HG03196 (cell line): Measurements from ENCODE around the gene RUNDC1.
"Not testable (repeated sequence)": the region's sequence is repeated elsewhere in the genome, so short reads cannot be mapped to it uniquely, and the experiment has no call there.

Source experiments
- ATAC-seq: cut with Tn5 transposase; IDR thresholded peaks from one replicate; pipeline ENCODE4 v1.9.1; 2021; ENCODE audit not compliant: unreplicated experiment

RUNDC1 gene

DNA sequence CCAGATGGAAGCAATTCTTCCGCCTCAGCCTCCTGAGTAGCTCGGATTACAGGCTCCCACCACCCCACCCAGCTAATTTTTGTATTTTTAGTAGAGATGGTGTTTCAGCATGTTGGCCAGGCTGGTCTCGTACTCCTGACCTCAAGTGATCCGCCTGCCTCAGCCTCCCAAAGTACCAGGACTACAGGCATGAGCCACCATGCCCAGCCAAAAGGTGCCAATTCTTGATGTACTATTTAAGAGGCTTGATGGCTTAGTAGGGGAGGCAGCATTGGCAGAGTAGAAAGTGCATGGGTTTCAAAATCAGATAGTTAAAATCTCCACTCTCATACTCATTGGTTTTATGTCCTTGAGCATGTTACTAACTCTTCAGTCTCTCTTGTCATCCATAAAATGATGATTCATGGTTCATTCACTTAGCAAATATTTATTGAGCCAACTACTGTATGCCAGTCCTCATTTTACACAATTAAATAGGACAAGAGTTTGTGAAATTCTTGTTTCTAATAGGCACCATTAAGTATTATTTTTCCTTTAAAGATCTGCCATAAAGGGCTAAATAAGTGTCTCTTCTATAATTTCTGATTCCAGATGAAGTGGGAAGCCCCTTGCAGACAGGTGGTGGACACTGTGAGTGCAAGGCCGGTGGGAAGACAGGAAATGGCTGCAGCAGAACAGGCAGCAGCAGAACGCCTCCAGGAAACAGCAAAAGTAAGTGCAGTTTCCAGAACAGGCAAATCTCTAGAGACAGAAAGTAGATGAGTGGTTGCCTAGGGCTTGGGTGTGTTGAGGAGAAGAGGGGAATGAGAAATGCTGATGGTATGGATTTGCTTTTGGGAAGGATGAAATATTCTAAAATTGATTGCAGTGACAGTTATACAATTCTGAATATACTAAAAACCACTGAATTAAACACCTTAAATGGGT, 9.6 kb downstream of the RUNDC1 start:
- no peak for ATAC-seq

DNA sequence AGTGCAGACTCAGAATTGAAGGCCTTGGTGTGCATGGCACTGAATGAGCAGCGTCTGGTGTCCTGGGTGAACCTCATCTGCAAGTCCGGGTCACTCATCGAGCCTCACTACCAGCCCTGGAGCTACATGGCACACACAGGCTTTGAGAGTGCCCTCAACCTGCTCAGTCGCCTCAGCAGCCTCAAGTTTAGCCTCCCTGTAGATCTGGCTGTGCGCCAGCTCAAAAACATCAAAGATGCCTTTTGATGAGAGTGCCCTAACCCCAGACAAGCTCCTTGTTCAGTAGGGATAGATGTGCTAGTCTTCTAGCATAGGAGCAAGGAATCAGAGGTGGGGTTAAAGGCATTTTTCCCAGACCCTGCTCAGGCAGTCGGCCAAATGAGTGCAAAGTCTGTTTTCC, 11.1 kb downstream of the RUNDC1 start:
- ATAC-seq: no peak

DNA sequence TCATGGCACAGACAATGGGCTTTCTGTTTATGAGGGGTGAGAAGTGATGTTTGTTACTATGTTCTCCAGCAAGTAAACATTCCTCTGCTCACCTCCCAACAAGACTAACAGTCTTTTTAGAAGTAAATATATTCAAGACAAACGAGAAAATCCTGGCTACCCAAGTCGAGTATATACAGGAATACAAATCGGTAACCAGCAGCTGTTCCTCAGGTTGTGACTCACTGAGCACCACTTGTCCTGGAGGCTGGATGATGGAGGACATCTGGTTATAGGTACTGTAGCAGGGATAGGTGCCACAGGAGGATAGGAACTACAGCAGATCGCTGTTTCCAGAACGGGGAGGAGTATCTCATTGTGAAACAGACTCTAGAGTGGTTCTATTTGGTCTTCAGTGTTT, 12.5 kb downstream of the RUNDC1 start:
- ATAC-seq: no peak

DNA sequence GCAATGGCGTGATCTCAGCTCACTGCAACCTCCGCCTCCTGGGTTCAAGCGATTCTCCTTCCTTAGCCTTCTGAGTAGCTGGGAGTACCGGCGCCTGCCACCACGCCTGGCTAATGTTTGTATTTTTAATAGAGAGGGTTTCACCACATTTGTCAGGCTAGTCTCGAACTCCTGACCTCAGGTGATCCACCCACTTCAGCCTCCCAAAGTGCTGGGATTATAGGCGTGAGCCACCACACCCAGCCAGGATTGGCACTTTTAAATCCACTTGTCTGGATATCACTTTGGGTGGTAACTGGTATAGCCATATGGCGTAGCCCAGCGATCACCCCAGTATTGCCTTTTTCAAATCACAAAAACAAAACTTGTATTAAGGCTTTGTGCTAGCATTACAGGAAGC, 13.5 kb downstream of the RUNDC1 start:
- ATAC-seq: not testable (repeated sequence)

DNA sequence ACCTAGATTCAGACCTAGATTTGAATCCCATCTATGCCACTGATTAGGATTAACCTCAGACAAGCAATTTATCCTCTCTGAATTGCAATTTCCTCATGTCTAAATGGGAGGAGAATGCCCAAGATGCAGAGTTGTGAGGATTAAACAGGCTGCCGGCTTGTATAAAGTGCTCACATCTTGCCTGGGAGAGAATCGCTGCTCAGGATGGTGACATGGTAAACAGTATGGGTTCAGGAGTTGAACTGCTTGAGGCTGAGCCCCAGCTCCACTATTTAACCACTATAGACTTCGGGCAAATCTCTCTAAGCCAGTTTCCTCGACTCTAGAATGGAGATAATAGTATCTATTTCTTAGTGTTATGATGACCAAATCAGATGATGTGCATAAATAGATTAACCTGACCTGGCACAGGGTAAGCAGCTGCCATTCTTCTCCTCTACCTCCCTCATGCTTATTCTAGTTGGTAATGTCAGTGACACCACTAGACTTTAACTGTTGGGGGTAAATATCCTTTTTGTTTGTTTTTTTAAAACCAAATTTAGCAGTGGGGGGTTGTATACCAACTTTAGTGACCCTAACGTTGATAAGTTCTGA, 17.1 kb downstream of the RUNDC1 start:
- ATAC-seq: no peak

DNA sequence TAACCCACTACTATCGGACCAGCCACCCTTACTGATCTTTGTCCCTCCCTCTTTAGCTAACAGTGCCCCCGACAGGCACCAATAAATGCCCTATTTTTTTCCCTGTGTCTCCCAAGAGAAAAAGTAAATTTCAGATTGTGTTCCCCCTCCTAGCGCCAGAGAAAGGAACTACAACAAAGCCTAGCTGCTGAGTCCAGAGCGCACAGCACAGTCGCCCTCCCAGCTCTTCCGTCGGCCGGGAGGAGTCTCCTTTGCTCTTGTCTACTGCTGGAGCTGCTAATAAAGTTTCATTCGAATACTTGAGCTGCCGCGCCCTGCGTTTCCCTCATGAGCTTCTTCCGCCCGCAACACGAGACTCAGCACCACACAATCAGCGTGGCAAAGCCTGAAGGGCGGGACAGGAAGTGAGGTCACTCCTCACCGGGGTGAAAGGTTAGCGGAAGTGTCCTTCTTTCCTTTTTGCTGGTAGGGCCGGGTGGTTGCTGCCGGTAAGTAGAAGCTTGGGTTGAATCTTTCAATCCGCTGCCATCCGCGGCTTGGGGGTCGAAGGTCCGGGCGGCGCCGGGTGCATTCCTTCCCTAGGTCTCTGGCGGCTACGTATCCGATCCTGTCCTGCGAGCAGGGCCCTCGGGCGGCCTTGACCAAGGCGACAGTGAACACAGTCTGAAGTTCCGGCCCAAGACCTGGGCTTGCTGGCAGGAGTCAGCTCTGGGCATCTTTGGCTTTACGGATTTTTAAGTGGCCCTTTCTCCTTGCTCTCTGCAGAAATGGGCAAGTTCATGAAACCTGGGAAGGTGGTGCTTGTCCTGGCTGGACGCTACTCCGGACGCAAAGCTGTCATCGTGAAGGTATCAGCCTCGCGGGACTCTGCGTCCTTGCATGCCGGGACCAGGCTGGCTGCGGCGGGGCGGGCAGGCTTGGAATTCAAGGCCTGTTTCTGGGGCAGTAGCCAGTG, 17.9 kb downstream of the RUNDC1 start, which contains the start of gene RPL27:
Gene RPL27 (plus strand): TSS at position 436 of the 955 bp plus-strand sequence. CDS start 332 bp downstream, at position 768.
- ATAC-seq: peak; percentile 92

DNA sequence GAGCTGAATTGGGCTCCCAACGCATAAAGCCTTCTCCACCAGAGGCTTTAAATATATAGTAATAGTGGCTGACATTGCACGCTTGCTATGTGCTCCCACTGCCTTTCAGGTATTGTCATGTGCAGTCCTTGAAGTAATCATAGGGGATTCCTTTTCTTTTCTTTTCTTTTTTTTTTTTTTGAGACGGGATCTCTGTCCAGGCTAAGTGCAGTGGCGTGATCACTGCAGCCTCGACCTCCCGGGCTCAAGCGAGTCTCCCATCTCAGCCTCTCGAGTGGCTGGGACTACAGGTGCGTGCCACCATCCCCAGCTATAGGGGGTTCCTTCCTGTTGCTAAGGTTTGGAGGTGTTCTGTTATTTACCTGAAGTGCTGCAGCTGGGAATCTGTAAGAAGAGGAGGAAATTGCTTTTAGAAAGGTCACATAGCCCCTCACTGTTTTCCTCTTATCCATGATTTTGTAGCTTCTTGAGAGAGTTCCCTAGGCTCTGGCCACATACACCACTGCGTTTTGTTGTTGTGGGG, 18.7 kb downstream of the RUNDC1 start:
- ATAC-seq: no peak

DNA sequence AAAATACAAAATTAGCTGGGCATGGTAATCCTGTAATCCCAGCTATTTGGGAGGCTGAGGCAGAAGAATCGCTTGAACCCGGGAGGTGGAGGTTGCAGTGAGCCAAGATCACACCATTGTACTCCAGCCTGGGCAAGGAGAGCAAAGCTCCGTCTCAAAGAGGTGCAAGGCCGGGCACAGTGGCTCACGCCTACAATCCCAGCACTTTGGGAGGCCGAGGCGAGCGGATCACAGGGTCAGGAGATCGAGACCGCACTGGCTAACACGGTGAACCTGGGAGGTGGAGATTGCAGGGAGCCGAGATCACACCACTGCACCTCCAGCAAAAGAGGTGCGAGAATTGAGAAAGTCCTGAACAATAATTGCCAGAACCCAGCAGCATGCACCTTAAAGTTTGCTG, 20.5 kb downstream of the RUNDC1 start:
- ATAC-seq: not testable (repeated sequence)

DNA sequence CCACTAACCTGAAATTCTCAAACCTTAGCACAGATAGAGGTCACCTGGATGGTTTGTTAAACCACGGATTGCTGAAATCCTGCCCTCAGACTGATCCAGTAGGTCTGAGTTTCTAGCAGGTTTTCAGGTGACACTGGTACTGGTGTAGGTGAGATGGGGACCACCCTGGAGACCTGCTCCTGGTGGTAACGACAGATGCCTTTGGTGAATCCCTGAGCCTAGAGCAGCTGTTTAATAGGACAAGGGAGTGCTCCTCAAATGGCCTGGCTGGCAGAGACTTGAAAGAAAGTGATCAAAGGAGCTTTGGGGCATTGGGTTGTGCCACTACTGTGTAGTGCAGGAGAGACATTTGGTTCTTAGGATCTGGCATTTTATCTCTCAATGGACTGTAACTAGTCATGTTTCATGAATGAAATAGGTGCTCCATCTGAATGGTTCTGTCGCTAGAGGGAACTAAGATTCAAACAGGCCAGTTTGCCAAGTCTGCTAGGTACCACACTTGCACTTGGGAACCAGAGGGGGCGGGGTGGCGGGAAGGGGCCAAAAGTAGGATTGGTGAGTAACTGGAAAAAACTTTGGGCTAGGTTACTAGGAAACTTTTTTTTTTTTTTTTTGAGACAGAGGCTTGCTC, 23.3 kb downstream of the RUNDC1 start:
- no peak for ATAC-seq

DNA sequence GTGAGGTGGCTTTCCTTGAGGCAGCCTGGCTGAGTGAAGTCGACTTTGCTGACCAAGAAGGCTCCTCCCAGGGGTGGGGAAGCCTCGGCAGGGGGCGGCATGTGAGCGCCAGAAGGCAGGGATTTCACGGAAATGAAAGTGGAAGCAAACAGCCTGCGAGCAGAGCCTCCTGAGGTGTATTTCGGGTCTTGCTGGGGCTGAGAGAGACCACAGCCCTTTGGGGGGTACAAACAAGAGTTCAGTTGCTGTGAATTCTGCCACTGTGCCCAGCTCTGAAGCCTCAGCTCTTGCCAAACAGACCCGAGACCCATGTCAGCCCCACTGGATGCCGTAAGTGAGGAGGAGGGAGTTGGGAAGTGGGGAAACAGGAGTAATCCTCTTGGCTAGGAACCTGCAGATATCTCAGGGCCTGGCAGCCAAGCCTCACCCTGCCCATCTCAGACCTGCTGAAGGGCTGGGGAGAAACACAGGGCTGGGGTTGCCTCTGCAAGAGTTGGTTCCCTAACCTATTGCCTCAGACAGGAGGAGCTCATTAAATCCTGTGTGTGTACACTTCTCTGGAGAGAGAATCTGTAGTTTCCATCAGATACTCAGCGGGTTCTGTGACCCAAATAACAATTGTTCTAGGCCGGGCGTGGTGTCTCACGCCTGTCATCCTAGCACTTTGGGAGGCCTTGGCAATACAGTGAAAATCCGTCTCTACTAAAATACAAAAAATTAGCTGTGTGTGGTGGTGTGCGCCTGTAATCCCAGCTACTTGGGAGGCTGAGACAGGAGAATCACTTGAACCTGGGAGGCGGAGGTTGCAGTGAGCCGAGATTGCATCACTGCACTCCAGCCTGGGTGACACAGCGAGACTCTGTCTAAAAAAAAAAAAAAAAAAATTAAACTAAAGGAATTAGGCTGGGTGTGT, 26.5 kb downstream of the RUNDC1 start, which contains the start of gene IFI35:
Gene IFI35 (plus strand): TSS at position 146 of the 913 bp plus-strand sequence. CDS start 164 bp downstream, at position 310.
- ATAC-seq: peak; percentile 83

DNA sequence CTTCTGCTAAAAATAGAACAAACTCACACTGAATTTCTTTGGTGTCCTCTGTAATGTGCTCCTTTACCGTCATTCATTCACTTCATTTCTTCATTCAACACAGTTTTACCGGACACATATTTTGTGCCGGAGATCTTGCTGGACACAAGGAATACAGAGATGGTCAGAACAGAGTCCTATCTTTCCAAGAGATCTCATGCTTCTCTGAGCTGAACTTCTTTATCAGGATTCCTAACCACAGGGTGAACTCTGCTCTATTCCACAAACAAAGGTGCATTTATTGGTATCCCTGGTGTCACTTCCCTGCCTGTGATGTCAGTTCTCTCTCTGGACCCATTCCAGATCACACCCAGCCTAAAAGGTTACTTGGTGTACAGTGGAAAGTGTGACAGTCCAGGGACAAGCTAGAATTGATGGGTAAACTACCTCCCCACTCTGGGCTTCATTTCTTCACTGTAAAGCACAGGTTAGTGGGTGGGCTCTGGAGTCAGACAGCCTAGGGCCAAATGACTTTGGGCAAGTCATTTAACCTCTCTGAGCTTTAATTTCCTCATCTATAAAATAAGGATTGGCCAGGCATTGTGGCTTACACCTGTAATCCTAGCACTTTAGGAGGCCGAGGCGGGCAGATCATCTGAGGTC, 30.4 kb downstream of the RUNDC1 start:
- no peak for ATAC-seq

DNA sequence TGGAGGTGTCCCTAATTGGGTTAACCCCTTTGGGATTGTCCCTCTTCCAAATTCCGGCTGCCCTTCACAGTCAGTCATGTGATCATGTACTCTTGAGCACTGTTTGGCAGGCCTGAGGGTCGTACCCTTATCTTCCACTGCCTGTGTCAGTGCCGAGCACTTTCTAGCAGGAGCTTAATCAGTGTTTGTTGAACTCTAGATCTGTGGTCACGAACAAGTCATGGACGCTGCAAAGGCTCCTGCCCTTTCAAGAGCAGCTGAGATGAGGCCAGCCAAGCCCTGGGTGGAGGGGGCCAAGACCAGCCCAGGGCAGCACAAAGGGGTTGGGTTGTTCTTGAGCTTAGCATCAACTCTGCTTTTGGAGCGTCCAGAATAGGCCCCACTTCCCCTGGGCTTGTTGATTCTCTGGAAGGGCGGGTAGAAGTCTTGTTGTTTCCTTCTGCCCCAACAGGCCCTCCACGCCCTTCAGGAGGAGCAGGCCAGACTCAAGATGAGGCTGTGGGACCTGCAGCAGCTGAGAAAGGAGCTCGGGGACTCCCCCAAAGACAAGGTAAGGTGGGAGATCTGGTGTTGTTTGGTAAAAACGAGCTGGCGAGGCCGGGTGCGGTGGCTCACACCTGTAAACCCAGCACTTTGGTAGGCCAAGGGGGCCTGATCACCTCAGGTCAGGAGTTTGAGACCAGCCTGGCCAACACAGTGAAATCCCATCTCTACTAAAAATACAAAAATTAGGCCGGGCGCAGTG, 31.5 kb downstream of the RUNDC1 start:
- no peak for ATAC-seq

DNA sequence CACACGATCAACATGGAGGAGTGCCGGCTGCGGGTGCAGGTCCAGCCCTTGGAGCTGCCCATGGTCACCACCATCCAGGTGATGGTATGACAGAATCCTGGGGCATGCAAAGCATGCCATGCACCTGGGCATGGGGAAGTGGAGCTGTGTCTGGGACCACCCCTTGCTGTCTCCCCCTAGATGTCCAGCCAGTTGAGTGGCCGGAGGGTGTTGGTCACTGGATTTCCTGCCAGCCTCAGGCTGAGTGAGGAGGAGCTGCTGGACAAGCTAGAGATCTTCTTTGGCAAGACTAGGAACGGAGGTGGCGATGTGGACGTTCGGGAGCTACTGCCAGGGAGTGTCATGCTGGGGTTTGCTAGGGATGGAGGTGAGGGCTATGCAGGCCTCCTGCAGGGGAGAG, 32.9 kb downstream of the RUNDC1 start:
- no peak for ATAC-seq

DNA sequence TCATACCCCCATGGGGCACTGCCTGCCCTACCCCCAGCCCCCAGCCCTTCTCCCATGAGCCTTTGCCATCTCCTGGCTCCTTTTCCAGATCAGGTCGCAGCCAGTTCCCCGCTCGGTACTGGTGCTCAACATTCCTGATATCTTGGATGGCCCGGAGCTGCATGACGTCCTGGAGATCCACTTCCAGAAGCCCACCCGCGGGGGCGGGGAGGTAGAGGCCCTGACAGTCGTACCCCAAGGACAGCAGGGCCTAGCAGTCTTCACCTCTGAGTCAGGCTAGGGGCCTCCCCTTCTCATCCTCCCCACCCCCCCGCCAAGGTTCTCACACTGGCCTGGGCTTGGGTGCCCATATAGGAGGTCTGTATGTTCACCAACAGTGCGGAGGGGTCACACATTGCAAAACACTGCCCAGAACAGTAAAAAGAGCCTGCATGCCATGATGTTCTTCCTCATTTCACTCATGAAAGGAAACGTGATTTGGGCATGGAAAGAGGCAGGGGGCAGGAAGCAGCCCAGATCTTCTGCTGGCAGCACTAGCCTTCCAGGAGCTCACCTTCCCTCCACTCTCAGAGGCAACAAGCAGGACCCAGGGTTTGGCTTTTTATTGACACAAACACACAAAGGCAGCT, 33.8 kb downstream of the RUNDC1 start:
- no peak for ATAC-seq

DNA sequence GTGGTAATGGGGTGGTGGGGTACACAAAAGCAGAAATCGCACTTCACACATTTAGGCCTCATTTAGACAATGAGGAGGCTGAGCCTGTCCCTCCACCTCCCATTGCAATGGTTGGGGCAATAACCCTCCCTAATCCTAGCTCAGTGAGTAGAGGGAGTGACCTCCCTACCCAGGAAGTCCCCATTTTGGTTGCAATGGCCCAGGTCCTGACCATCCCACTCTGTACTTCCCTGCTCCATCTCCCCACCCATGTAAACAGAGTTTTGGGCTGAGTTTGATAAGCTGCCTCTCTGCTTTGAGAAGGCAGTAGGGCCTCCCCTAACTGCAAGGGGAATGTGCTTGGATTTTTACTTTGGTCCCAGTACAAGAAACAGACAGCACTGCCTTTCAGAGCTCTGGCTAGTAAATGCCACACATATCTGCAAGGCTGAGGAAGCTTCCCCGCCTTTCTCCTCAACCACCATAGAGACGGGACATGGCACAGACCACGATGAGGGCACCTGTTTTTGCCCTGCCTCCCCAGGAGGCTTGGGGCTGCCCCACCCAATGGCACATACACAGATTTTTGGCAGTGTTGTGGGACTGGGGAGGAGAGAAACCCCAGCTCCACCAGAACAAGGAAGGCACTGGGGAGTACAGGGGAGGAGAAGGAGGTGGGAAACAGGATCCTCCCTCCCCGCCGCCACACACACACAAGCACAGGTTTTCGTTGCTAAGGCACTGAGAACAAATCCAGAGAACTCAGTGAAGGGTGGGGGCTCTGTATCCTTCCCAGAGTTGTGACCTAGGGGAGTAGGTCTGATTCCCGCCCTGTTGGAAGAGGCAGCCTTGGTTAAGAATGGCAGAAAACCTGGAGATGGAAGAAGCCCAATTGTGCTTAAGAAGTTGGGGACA, 34.5 kb downstream of the RUNDC1 start:
- no peak for ATAC-seq

DNA sequence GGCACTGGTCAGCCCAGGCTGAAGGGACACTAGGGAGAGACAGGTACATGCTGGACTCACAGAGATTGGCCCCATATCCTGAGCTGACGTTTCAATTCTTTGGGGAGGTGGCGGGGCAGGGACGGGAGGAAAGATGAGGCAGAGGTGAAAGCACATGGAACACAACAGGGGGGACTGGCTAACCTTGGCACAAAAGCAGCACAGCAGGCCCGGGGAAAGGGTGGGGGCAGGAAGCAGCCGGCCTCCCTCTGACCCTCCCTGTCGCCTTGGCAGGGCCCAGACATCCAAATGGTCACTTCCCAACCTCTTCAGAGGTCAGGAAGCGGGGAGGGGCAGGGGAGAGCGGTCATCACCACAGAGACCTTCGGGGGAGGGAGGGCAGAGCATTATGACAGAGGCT, 35.2 kb downstream of the RUNDC1 start:
- ATAC-seq: no peak

DNA sequence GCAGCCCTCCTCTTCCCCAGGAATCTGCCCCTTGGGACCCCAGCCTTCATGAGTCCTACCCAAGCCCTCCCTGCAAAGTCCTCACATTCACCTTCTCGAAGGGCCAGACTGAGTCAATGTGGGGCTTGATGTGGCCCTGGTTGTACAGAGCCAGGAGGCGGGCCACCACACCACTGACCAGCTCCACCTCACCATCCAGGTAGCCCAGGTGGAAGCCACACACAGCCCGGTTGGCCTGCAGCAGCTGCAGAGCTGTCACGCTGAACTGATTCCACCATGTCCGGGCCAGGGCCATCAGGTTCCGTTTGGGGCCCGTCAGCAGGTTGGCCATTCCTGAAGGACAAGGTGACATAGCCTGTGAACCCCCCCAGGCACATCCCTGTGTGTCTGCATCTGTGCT, 35.9 kb downstream of the RUNDC1 start:
- no peak for ATAC-seq
